Liver (tissue), 9 donors: ENCODE measurements around the gene VGF. TPM values are rescaled to one million over a fixed set of nuclear protein-coding genes. Genes with fewer than 3 reads are reported as not detected.
"Not testable (repeated sequence)": the region's sequence is repeated elsewhere in the genome, so short reads cannot be mapped to it uniquely, and the experiment has no call there.

Experiments used
- DNase-seq: peaks from one replicate; pipeline ENCODE4 v3.0.0-alpha.2; 2017; ENCODE audit warnings: low spot score
- H3K27ac ChIP-seq, 2 donors: one replicate each; pipeline ENCODE4 v1.7.0; 2013; ENCODE audit warnings: inconsistent platforms in 2 of 2, low read length in 2 of 2, control low read depth in 1 of 2, low read depth in 1 of 2, mild to moderate bottlenecking in 1 of 2
- H3K27me3 ChIP-seq, 4 donors: one replicate each; pipeline versions ENCODE4 v1.6.1 to v1.7.0; 2013; ENCODE audit warnings: low read length in 3 of 4, inconsistent platforms in 1 of 4, mild to moderate bottlenecking in 1 of 4, moderate library complexity in 1 of 4; ENCODE audit not compliant: control insufficient read depth in 4 of 4, insufficient read depth in 4 of 4
- H3K36me3 ChIP-seq, 4 donors: one replicate each; pipeline versions ENCODE4 v1.6.1 to v1.7.0; 2013; ENCODE audit warnings: low read length in 3 of 4, mild to moderate bottlenecking in 3 of 4, low read depth in 1 of 4, moderate library complexity in 1 of 4; ENCODE audit not compliant: control insufficient read depth in 4 of 4, insufficient read depth in 3 of 4
- H3K4me1 ChIP-seq, 4 donors: one replicate each; pipeline versions ENCODE4 v1.6.1 to v1.7.0; 2013; ENCODE audit warnings: low read length in 3 of 4, mild to moderate bottlenecking in 3 of 4, moderate library complexity in 1 of 4; ENCODE audit not compliant: control insufficient read depth in 4 of 4, insufficient read depth in 4 of 4
- H3K4me3 ChIP-seq, 3 donors: one replicate each; pipeline versions ENCODE4 v1.6.1 to v1.7.0; 2013; ENCODE audit warnings: low read length in 3 of 3, control low read depth in 1 of 3, low read depth in 1 of 3, mild to moderate bottlenecking in 1 of 3
- H3K9ac ChIP-seq, 2 donors: one replicate each; pipeline ENCODE4 v1.7.0; 2013; ENCODE audit warnings: low read length in 2 of 2, mild to moderate bottlenecking in 2 of 2, moderate library complexity in 2 of 2, control low read depth in 1 of 2, low read depth in 1 of 2
- H3K9me3 ChIP-seq, 4 donors: one replicate each; pipeline versions ENCODE4 v1.6.1 to v1.7.0; 2013; ENCODE audit warnings: low read length in 3 of 4; ENCODE audit not compliant: control insufficient read depth in 4 of 4
- ATF3 ChIP-seq: IDR thresholded peaks from 2 replicates; pipeline ENCODE4 v1.6.1; 2016; ENCODE audit warnings: antibody characterized with exemption
- CTCF ChIP-seq: fragments of 150-350 bp; IDR thresholded peaks from 2 replicates; pipeline ENCODE4 v1.5.1; 2017; ENCODE audit warnings: improper control_type of control experiment, low read depth, low read length; ENCODE audit not compliant: missing input control
- EGR1 ChIP-seq, 2 donors: IDR thresholded peaks; 2 replicates each; pipeline ENCODE4 v1.6.1; 2016 to 2018; ENCODE audit warnings: antibody characterized with exemption in 2 of 2, low read depth in 2 of 2
- FOXA1 ChIP-seq: IDR thresholded peaks from 2 replicates; pipeline ENCODE4 v1.6.1; 2016; ENCODE audit warnings: antibody characterized with exemption
- HNF4G ChIP-seq: IDR thresholded peaks from 2 replicates; pipeline ENCODE4 v1.6.1; 2016; ENCODE audit warnings: antibody characterized with exemption
- MAX ChIP-seq: IDR thresholded peaks from 2 replicates; pipeline ENCODE4 v1.6.1; 2016; ENCODE audit warnings: antibody characterized with exemption
- NR2F2 ChIP-seq: IDR thresholded peaks from 2 replicates; pipeline ENCODE4 v1.6.1; 2016; ENCODE audit warnings: antibody characterized with exemption
- RAD21 ChIP-seq, 2 donors: IDR thresholded peaks; 2 replicates each; pipeline ENCODE4 v1.6.1; 2016; ENCODE audit warnings: antibody characterized with exemption in 2 of 2, mild to moderate bottlenecking in 2 of 2
- REST ChIP-seq: IDR thresholded peaks from 2 replicates; pipeline ENCODE4 v1.6.1; 2016; ENCODE audit warnings: antibody characterized with exemption, mild to moderate bottlenecking
- TAF1 ChIP-seq: conservative IDR thresholded peaks from 2 replicates; pipeline ENCODE4 v1.6.1; 2016; ENCODE audit warnings: antibody characterized with exemption, mild to moderate bottlenecking
- YY1 ChIP-seq: IDR thresholded peaks from 2 replicates; pipeline ENCODE4 v1.6.1; 2016; ENCODE audit warnings: antibody characterized with exemption, mild to moderate bottlenecking
- ZBTB33 ChIP-seq: IDR thresholded peaks from 2 replicates; pipeline ENCODE4 v1.6.1; 2016; ENCODE audit warnings: antibody characterized with exemption
- WGBS: extraction: QIAGEN DNeasy Blood & Tissue Kit; methylation state at CpG from one replicate; pipeline ENCODE4 v1.1.7; 2013; 5-methylcytosine and 5-hydroxymethylcytosine counted together
- polyA plus RNA-seq, 2 donors: library from polyadenylated mRNA; stranded (reverse) in 1 of 2; unstranded in 1 of 2; fragments of 200-250 nt in 1 of 2; fragments of >200 nt in 1 of 2; fragmentation: Nextera tagmentation in 1 of 2; extraction: Ambion mirVana in 1 of 2; gene quantifications; one replicate each; pipeline versions ENCODE4 v1.2.1 to v1.2.3, GENCODE V29; 2013 to 2015
- total RNA-seq, 2 donors: library from RNA; depleted of rRNA; stranded (reverse); fragments of >200 nt; gene quantifications; one replicate each; pipeline ENCODE4 v1.2.3, GENCODE V29; 2014
- donor health status: healthy.
- donor health status: healthy.
- donor health status: healthy.
- donor health status: healthy.
- donor health status: healthy.

The VGF gene
- total and polyA plus RNA-seq, 4 donors = not detected

GRCh38 chr7:101206665-101207042 lies 41.3 kb upstream of the VGF start:
- WGBS = 90% methylated on average over 19 of the region's 19 CpGs
- DNase-seq = no peak
- Histone ChIP-seq H3K9ac (no peak overlapping the region), H3K4me3 (no peak overlapping the region), H3K4me1 (peaks cover 2 to 10% (median 5%) of the 10 kb centered on the region in 4 donors), H3K27me3 (no peaks in the 10 kb centered on the region), H3K27ac (no peak overlapping the region), H3K36me3 (peaks cover 12 to 40% (median 20%) of the 10 kb centered on the region in 4 donors), H3K9me3 (no peaks in the 10 kb centered on the region)
- TF ChIP-seq NR2F2 (no peak), HNF4G (no peak), YY1 (no peak)

- H3K36me3 ChIP-seq = peaks cover 11 to 35% (median 18%) of the 10 kb centered on the region in 4 donors
- no peak overlapping the region for H3K27ac ChIP-seq
- 91% methylated on average over 32 of the region's 32 CpGs for WGBS
- H3K4me1 ChIP-seq = peaks cover 2 to 14% (median 8%) of the 10 kb centered on the region in 4 donors
- no peak overlapping the region for H3K4me3 ChIP-seq
- DNase-seq = no peak
- TF ChIP-seq NR2F2 (no peak), HNF4G (no peak), RAD21 (IDR thresholded peaks at IDR 0.05) (no peak)
- H3K9me3 ChIP-seq = no peaks in the 10 kb centered on the region
- no peaks in the 10 kb centered on the region for H3K27me3 ChIP-seq
- no peak overlapping the region for H3K9ac ChIP-seq
These were observed 40.7 kb upstream of the VGF start for GRCh38 chr7:101205901-101206664.

- H3K9me3 ChIP-seq, H3K9ac ChIP-seq, DNase-seq, H3K27ac ChIP-seq, H3K4me3 ChIP-seq, H3K27me3 ChIP-seq: not testable (repeated sequence)
- peaks cover 0 to 22% (median 10%) of the 10 kb centered on the region in 4 donors for H3K36me3 ChIP-seq
- H3K4me1 ChIP-seq = peaks cover 2 to 27% (median 15%) of the 10 kb centered on the region in 4 donors
- WGBS = 73% methylated on average over 22 of the region's 22 CpGs
These were observed 38.7 kb upstream of the VGF start for GRCh38 chr7:101203740-101204738.

- no peak overlapping the region for H3K27ac ChIP-seq
- H3K27me3 ChIP-seq = no peaks in the 10 kb centered on the region
- 92% methylated on average over 5 of the region's 5 CpGs for WGBS
- DNase-seq = no peak
- H3K36me3 ChIP-seq = peaks cover 0 to 12% (median 4%) of the 10 kb centered on the region in 4 donors
- peaks cover 2 to 27% (median 15%) of the 10 kb centered on the region in 4 donors for H3K4me1 ChIP-seq
- H3K9me3 ChIP-seq = no peaks in the 10 kb centered on the region
- H3K4me3 ChIP-seq = no peak overlapping the region
- H3K9ac ChIP-seq = no peak overlapping the region
- no peak for TF ChIP-seq TAF1
- TF ChIP-seq FOXA1 = no peak
- no peak for TF ChIP-seq HNF4G
- TF ChIP-seq EGR1 (IDR thresholded peaks at IDR 0.05; ENCODE audit: low read depth in 2 of 2) = no peak
- TF ChIP-seq YY1 = no peak
- no peak for TF ChIP-seq MAX
- no peak for TF ChIP-seq CTCF
- TF ChIP-seq REST = no peak
- no peak for TF ChIP-seq ZBTB33
- no peak for TF ChIP-seq ATF3
- no peak for TF ChIP-seq RAD21 (IDR thresholded peaks at IDR 0.05)
These were observed 37.2 kb upstream of the VGF start for GRCh38 chr7:101202603-101202918.
